A549 (cell line): Measurements from ENCODE around the gene JMJD4. TPM values are rescaled to one million over a fixed set of nuclear protein-coding genes. Genes with fewer than 3 reads are reported as not detected.

ENCODE experiments used
- ATAC-seq, 2 experiments: fragments of 200-7000 bp in 1 of 2; fragments of >200 bp in 1 of 2; cut with Nextera tagmentation in 1 of 2; cut with Tn5 transposase in 1 of 2; 3 replicates each; pipeline versions ENCODE4 v1.8.0 to v1.9.1; 2018 to 2020; ENCODE audit warnings: mild to moderate bottlenecking in 1 of 2, moderate library complexity in 1 of 2
- CTCF ChIA-PET: fragments of 300-600 bp; sonication (Branson Sonifier 250); formaldehyde crosslinking; extraction: SDS; loops from one replicate; lab custom pipeline; 2021; ENCODE audit warnings: antibody characterized with exemption, inconsistent platforms; lab: Yijun Ruan, JAX
- POLR2A ChIA-PET: fragments of 350-600 bp; formaldehyde crosslinking; extraction: SDS; loops from one replicate; lab custom pipeline; 2021; ENCODE audit warnings: antibody characterized with exemption, inconsistent platforms; lab: Yijun Ruan, JAX
- DNase-seq, 2 experiments: peaks; one replicate each; pipeline versions ENCODE4 v3.0.0 to v3.0.0-alpha.2; 2011 to 2016; ENCODE audit warnings: low read depth in 1 of 2, low spot score in 1 of 2
- FAIRE-seq: peaks from 2 replicates; lab custom pipeline; 2011; peaks lifted over from hg19 to GRCh38; lab: Jason Lieb, UNC
- H3K27ac ChIP-seq, 2 experiments: fragments of >200 bp; sonication (Bioruptor Twin); formaldehyde crosslinking; 3 replicates each; pipeline ENCODE4 v1.5.1; 2016 to 2017
- H3K4me1 ChIP-seq: fragments of >200 bp; sonication (Bioruptor Twin); formaldehyde crosslinking; 3 replicates; pipeline ENCODE4 v1.6.1; 2016
- H3K4me2 ChIP-seq: fragments of >200 bp; sonication (Bioruptor Twin); formaldehyde crosslinking; 3 replicates; pipeline ENCODE4 v1.6.1; 2016
- H3K4me3 ChIP-seq: fragments of >200 bp; sonication (Bioruptor Twin); formaldehyde crosslinking; 3 replicates; pipeline ENCODE4 v1.5.1; 2016
- H3K9me3 ChIP-seq: fragments of >200 bp; sonication (Bioruptor Twin); formaldehyde crosslinking; 3 replicates; pipeline ENCODE4 v1.6.1; 2016
- ATOH8 ChIP-seq: fragments of 250-450 bp; sonication (Bioruptor Pico); IDR thresholded peaks from 2 replicates; pipeline ENCODE4 v1.5.0; 2020; ENCODE audit warnings: low read depth, mild to moderate bottlenecking, moderate library complexity
- BCL3 ChIP-seq: fragments of >200 bp; sonication (Bioruptor Twin); formaldehyde crosslinking; IDR thresholded peaks from 3 replicates; pipeline ENCODE4 v1.6.1; 2016
- CBX8 ChIP-seq: fragments of 200-600 bp; sonication (generic); IDR thresholded peaks from 2 replicates; pipeline ENCODE4 v1.6.1; 2016
- CHD4 ChIP-seq: fragments of 200-600 bp; sonication (generic); IDR thresholded peaks from 2 replicates; pipeline ENCODE4 v1.6.1; 2016; ENCODE audit warnings: antibody characterized with exemption, mild to moderate bottlenecking, borderline replicate concordance
- E2F6 ChIP-seq: IDR thresholded peaks from 2 replicates; pipeline ENCODE4 v1.6.1; 2012; ENCODE audit warnings: low read depth, borderline replicate concordance
- EHMT2 ChIP-seq: fragments of 200-600 bp; sonication (generic); IDR thresholded peaks from 2 replicates; pipeline ENCODE4 v1.6.1; 2016; ENCODE audit warnings: antibody characterized with exemption, low read depth, mild to moderate bottlenecking, moderate library complexity
- FOSB ChIP-seq: fragments of 250-450 bp; sonication (Bioruptor Pico); IDR thresholded peaks from 2 replicates; pipeline ENCODE4 v1.5.0; 2020; ENCODE audit warnings: mild to moderate bottlenecking, moderate library complexity
- FOSL2 ChIP-seq, 2 experiments: fragments of 450-650 bp in 1 of 2; fragments of >200 bp in 1 of 2; sonication (Bioruptor Twin) in 1 of 2; formaldehyde crosslinking; IDR thresholded peaks; 2 replicates each; pipeline versions ENCODE4 v1.5.0 to v1.6.1; 2016 to 2020; ENCODE audit warnings: mild to moderate bottlenecking in 1 of 2, moderate library complexity in 1 of 2
- HDAC2 ChIP-seq: fragments of 200-600 bp; sonication (generic); IDR thresholded peaks from 2 replicates; pipeline ENCODE4 v1.6.1; 2016
- HES2 ChIP-seq: fragments of >200 bp; sonication (Bioruptor Twin); formaldehyde crosslinking; IDR thresholded peaks from 2 replicates; pipeline ENCODE4 v1.6.1; 2016
- HOXA7 ChIP-seq: fragments of 250-450 bp; sonication (Bioruptor Pico); IDR thresholded peaks from 2 replicates; pipeline ENCODE4 v1.5.0; 2020; ENCODE audit warnings: mild to moderate bottlenecking, moderate library complexity
- HOXB5 ChIP-seq: fragments of 250-450 bp; sonication (Bioruptor Pico); IDR thresholded peaks from 2 replicates; pipeline ENCODE4 v1.5.0; 2020; ENCODE audit warnings: mild to moderate bottlenecking, moderate library complexity
- JUN ChIP-seq, 2 experiments: fragments of >200 bp; sonication (Bioruptor Twin); formaldehyde crosslinking; IDR thresholded peaks; 2 replicates in 1 of 2; 3 replicates in 1 of 2; pipeline ENCODE4 v1.6.1; 2016 to 2017
- JUNB ChIP-seq: fragments of >200 bp; sonication (Bioruptor Twin); formaldehyde crosslinking; IDR thresholded peaks from 2 replicates; pipeline ENCODE4 v1.6.1; 2016
- KDM1A ChIP-seq: fragments of 200-600 bp; sonication (generic); IDR thresholded peaks from 2 replicates; pipeline ENCODE4 v1.6.1; 2016; ENCODE audit warnings: low read depth, mild to moderate bottlenecking
- MAX ChIP-seq: IDR thresholded peaks from 2 replicates; pipeline ENCODE4 v1.6.1; 2012
- PBX3 ChIP-seq: IDR thresholded peaks from 2 replicates; pipeline ENCODE4 v1.6.1; 2012
- POLR2A ChIP-seq: IDR thresholded peaks from 2 replicates; pipeline ENCODE4 v1.6.1; 2012; ENCODE audit warnings: mild to moderate bottlenecking, low read length
- POLR2AphosphoS2 ChIP-seq: conservative IDR thresholded peaks from 2 replicates; pipeline ENCODE4 v1.6.1; 2012; ENCODE audit warnings: low read length, improper control_type of control experiment, inconsistent platforms
- RAD21 ChIP-seq, 2 experiments: fragments of >200 bp in 1 of 2; sonication (Bioruptor Twin) in 1 of 2; formaldehyde crosslinking in 1 of 2; IDR thresholded peaks in 1 of 2; conservative IDR thresholded peaks in 1 of 2; 2 replicates in 1 of 2; 3 replicates in 1 of 2; pipeline ENCODE4 v1.6.1; 2012 to 2018; ENCODE audit warnings: inconsistent platforms in 1 of 2
- RARB ChIP-seq: fragments of 250-450 bp; sonication (Bioruptor Pico); IDR thresholded peaks from 2 replicates; pipeline ENCODE4 v1.8.0; 2021; ENCODE audit warnings: mild to moderate bottlenecking, moderate library complexity
- RCOR1 ChIP-seq: fragments of 150-350 bp; IDR thresholded peaks from 2 replicates; pipeline ENCODE4 v1.6.1; 2014; ENCODE audit warnings: antibody characterized with exemption, low read length, low read depth
- TFCP2L1 ChIP-seq: fragments of 250-450 bp; sonication (Bioruptor Pico); IDR thresholded peaks from 2 replicates; pipeline ENCODE4 v1.5.0; 2021; ENCODE audit warnings: mild to moderate bottlenecking
- TP53 ChIP-seq: fragments of 250-450 bp; sonication (Bioruptor Pico); IDR thresholded peaks from 2 replicates; pipeline ENCODE4 v1.5.0; 2021; ENCODE audit warnings: mild to moderate bottlenecking, moderate library complexity
- USF2 ChIP-seq: fragments of 450-650 bp; IDR thresholded peaks from 2 replicates; pipeline ENCODE4 v1.6.1; 2014; ENCODE audit warnings: antibody characterized with exemption
- ZFP36 ChIP-seq: fragments of 450-650 bp; IDR thresholded peaks from 2 replicates; pipeline ENCODE4 v1.6.1; 2014; ENCODE audit warnings: borderline replicate concordance; ENCODE audit not compliant: partially characterized antibody
- ZNF302 ChIP-seq: fragments of 250-450 bp; sonication (Bioruptor Pico); IDR thresholded peaks from 2 replicates; pipeline ENCODE4 v1.9.0; 2021; ENCODE audit warnings: inconsistent platforms, mild to moderate bottlenecking, moderate library complexity
- WGBS: methylation state at CpG from one replicate; pipeline ENCODE4 v1.1.6; 2017; ENCODE audit errors: missing lambda C conversion rate; 5-methylcytosine and 5-hydroxymethylcytosine counted together
- polyA plus RNA-seq, 4 experiments: library from polyadenylated mRNA; depleted of rRNA in 3 of 4; stranded (reverse); fragments of >200 nt; fragmentation: RNase III in 1 of 4; extraction: RNeasy Plus Mini Kit Qiagen cat#74134 plus additional on column Dnase treatment in 1 of 4; gene quantifications; 2 replicates in 3 of 4; 3 replicates in 1 of 4; pipeline ENCODE4 v1.2.3, GENCODE V29; 2011 to 2017

The JMJD4 gene
- polyA plus RNA-seq, 2 of the 4 experiments (the other 2 are of a cell fraction): 18.8 to 21.2 TPM

- POLR2A ChIA-PET: interaction anchor here (0.5 kb wide), 1 partner anchor 59 kb away, joined by 3 read pairs; no protein-coding TSS in a partner anchor
- Histone ChIP-seq H3K27ac (peak overlapping the region; percentile 82 to 88), H3K4me3 (peak overlapping the region; percentile 63), H3K4me1 (peaks cover 6% of the 10 kb centered on the region; the same call in 1 of the 3 replicates), H3K4me2 (peak overlapping the region; percentile 100), H3K9me3 (peaks cover 7% of the 10 kb centered on the region; the same call in 2 of the 3 replicates)
- FAIRE-seq: no peak
- no peak for TF ChIP-seq HOXB5
- TF ChIP-seq MAX: no peak; the same call in 1 of the 2 replicates
- TF ChIP-seq KDM1A: no peak
- no peak for TF ChIP-seq TP53 (CRISPR knock-in tag)
- no peak for TF ChIP-seq EHMT2
- peak; percentile 12; the same call in 2 of the 3 replicates for TF ChIP-seq BCL3
- no peak for TF ChIP-seq ZNF302
- TF ChIP-seq HDAC2: no peak
- no peak for TF ChIP-seq CBX8
- 0 out of 5 replicates have a peak, but pooled peaks of 1 of the 2 experiments have one; percentile 38 for TF ChIP-seq JUN (IDR thresholded peaks at IDR 0.05)
- peak; percentile 80 for TF ChIP-seq PBX3
- no peak for TF ChIP-seq POLR2AphosphoS2
- no peak for TF ChIP-seq USF2
- no peak for TF ChIP-seq TFCP2L1 (CRISPR knock-in tag)
- no peak for TF ChIP-seq ATOH8 (CRISPR knock-in tag)
- no peak; a peak in 1 of 5 replicates for TF ChIP-seq RAD21 (conservative IDR thresholded peaks at IDR 0.05 in 1 of 2, IDR thresholded peaks at IDR 0.05 in 1 of 2)
- no peak for TF ChIP-seq ZFP36
- no peak for TF ChIP-seq FOSB (CRISPR knock-in tag)
- TF ChIP-seq CHD4: no peak
- TF ChIP-seq JUNB: no peak
- no peak for TF ChIP-seq HES2
- no peak for TF ChIP-seq FOSL2 (IDR thresholded peaks at IDR 0.05)
- peak; percentile 20; the same call in 1 of the 2 replicates for TF ChIP-seq FOSL2 (CRISPR knock-in tag; IDR thresholded peaks at IDR 0.05)
- no peak for TF ChIP-seq HOXA7 (CRISPR knock-in tag)
- TF ChIP-seq RCOR1: no peak
- peak; percentile 65; the same call in 1 of the 2 replicates for TF ChIP-seq E2F6
- peak; percentile 17 for TF ChIP-seq POLR2A
- no peak for TF ChIP-seq RARB (CRISPR knock-in tag)
- CTCF ChIA-PET: no interaction called here
- WGBS: 11% methylated on average over 4 of the region's 51 CpGs
- peak; percentile 81 to 82 for ATAC-seq
- DNase-seq: peak; percentile 75
Measured at GRCh38 chr1:227728059-227728891, 6.8 kb downstream of the JMJD4 start.
